ENCODE measurements around the gene NUP214.

DNA sequence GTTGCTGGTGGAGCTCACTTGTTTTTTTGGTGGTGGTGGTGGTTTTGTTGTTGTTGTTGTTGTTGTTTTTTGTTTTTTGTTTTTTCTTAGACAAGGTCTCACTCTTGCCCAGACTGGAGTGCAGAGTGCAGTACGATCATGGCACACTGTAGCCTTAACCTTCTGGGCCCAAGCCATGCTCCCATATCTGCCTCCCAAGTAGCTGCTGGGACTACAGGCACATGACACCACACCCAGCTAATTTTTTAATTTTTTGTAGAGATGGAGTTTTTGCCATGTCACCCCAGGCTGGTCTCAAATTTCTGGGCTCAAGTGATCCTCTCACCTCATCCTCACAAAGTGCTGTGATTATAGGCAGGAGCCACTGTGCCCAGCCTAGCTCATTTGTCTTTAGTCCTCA, 53.5 kb downstream of the NUP214 start:
- TF ChIP-seq, protein P1, sequence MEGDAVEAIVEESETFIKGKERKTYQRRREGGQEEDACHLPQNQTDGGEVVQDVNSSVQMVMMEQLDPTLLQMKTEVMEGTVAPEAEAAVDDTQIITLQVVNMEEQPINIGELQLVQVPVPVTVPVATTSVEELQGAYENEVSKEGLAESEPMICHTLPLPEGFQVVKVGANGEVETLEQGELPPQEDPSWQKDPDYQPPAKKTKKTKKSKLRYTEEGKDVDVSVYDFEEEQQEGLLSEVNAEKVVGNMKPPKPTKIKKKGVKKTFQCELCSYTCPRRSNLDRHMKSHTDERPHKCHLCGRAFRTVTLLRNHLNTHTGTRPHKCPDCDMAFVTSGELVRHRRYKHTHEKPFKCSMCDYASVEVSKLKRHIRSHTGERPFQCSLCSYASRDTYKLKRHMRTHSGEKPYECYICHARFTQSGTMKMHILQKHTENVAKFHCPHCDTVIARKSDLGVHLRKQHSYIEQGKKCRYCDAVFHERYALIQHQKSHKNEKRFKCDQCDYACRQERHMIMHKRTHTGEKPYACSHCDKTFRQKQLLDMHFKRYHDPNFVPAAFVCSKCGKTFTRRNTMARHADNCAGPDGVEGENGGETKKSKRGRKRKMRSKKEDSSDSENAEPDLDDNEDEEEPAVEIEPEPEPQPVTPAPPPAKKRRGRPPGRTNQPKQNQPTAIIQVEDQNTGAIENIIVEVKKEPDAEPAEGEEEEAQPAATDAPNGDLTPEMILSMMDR (IDR thresholded peaks at IDR 0.05) = no peak
- TF ChIP-seq POLR2A (IDR thresholded peaks at IDR 0.05) (no peak), EP300 (IDR thresholded peaks at IDR 0.05) (no peak)
